ENCODE data around the gene MICB. TPM values are rescaled to one million over a fixed set of nuclear protein-coding genes. Genes with fewer than 3 reads are reported as not detected.

MICB gene
- total and polyA plus RNA-seq, 2 of the 8 experiments (the other 6 are each of a cell fraction or from before 2014, with no cell fraction given) = 16.2 to 25.3 TPM

DNA sequence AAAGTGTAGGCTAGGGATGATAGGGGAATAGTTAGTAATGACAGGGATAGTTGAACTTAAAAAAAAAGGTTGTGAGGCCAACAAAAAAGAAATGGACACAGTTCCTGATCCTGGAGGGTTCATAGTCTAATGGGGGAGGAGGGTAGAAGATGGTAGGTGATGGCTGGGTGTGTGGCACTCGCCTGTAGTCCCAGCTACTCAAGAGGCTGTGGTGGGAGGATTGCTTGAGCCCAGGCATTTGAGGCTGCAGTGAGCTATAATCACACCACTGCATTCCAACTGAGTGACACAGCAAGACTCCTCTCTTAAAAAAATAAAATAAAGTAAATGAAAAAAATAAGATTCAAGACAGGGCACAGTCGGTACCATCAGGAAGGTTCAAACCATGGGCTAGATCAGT is 2.4 kb upstream of the MICB start:
- Histone ChIP-seq H3K4ac (replicated peaks; ENCODE audit: insufficient read length, low read depth, low read length) (no peak overlapping the region), H3K4me3 (ENCODE audit: extremely low read depth in 1 of 4, insufficient read depth in 2 of 4, low read depth in 3 of 4, low read length in 4 of 4) (peak overlapping the region in 3 of 4 experiments; percentile 48 to 70 (median 58); a peak in 6 of 8 replicates), H3K79me2 (ENCODE audit: control insufficient read depth in 1 of 2, insufficient read depth in 2 of 2, low read length in 2 of 2) (peaks cover 0 to 5% of the 10 kb centered on the region in 2 experiments; a peak in 2 of 4 replicates), H3K23ac (ENCODE audit: insufficient read length) (no peak overlapping the region), H2BK12ac (ENCODE audit: low read depth, low read length) (0 out of 2 replicates have a peak overlapping the region, but pooled peaks have one; percentile 7), H4K20me1 (replicated peaks in 1 of 2; ENCODE audit: control insufficient read depth in 1 of 2, insufficient read depth in 2 of 2, low read length in 2 of 2) (peaks cover under 1 to 3% of the 10 kb centered on the region in 2 experiments), H4K91ac (replicated peaks; ENCODE audit: insufficient read length, low read length) (no peak overlapping the region), H3K9ac (replicated peaks in 1 of 4; ENCODE audit: extremely low read depth in 1 of 4, low read depth in 3 of 4, low read length in 3 of 4) (no peak overlapping the region), H2BK15ac (ENCODE audit: low read length) (no peak overlapping the region), H3K9me3 (ENCODE audit: insufficient read depth in 2 of 2, low read depth in 1 of 2, low read length in 1 of 2) (no peaks in the 10 kb centered on the region), H4K8ac (ENCODE audit: extremely low read depth, insufficient read depth, low read length) (no peak overlapping the region), H3K36me3 (ENCODE audit: control insufficient read depth in 2 of 4, insufficient read depth in 4 of 4, low read length in 3 of 4) (no peaks in the 10 kb centered on the region), H4K5ac (ENCODE audit: insufficient read length, low read depth, low read length) (no peak overlapping the region), H2BK5ac (ENCODE audit: low read depth, low read length) (no peak overlapping the region), H2AK5ac (ENCODE audit: low read depth, low read length) (0 out of 2 replicates have a peak overlapping the region, but pooled peaks have one; percentile 53), H2AFZ (ENCODE audit: low read length) (no peak overlapping the region), H3K4me1 (replicated peaks in 1 of 4; ENCODE audit: control insufficient read depth in 3 of 4, insufficient read depth in 4 of 4, low read length in 3 of 4) (peaks cover 5 to 18% (median 8%) of the 10 kb centered on the region in 4 experiments), H3K56ac (replicated peaks; ENCODE audit: insufficient read length, low read depth, low read length) (no peak overlapping the region), H2BK120ac (replicated peaks; ENCODE audit: low read depth, low read length) (no peak overlapping the region), H3K18ac (ENCODE audit: extremely low read depth, low read length) (no peak overlapping the region), H3K27ac (ENCODE audit: low read depth, low read length) (no peak overlapping the region), H3K79me1 (ENCODE audit: low read depth, low read length) (no peaks in the 10 kb centered on the region), H3K4me2 (ENCODE audit: insufficient read depth in 1 of 2, low read depth in 2 of 2, low read length in 2 of 2) (peak overlapping the region; percentile 74 to 82; a peak in 3 of 4 replicates), H3K14ac (ENCODE audit: insufficient read length) (no peak overlapping the region), H2BK20ac (ENCODE audit: low read length) (0 out of 2 replicates have a peak overlapping the region, but pooled peaks have one; percentile 43), H3K27me3 (replicated peaks in 1 of 4; ENCODE audit: control insufficient read depth in 3 of 4, extremely low read depth in 1 of 4, insufficient read depth in 3 of 4, low read length in 3 of 4) (peaks cover 0 to 15% (median 9%) of the 10 kb centered on the region in 4 experiments; a peak in 6 of 7 replicates), H3K23me2 (ENCODE audit: low read depth, low read length) (peaks cover 8% of the 10 kb centered on the region; the same call in 1 of the 2 replicates)
- DNase-seq (ENCODE audit: low read depth in 1 of 2, low spot score in 2 of 2) (no peak), FAIRE-seq (no peak)
- POLR2A ChIA-PET (ENCODE audit: partially characterized antibody) = interaction anchor here (1.1 to 8.2 kb wide), 9 partner anchors 11 to 169 kb away, joined by 3 to 136 read pairs (median 5); partner anchors contain the start of genes ATP6V1G2, DDX39B, GPANK1 and NFKBIL1
- TF ChIP-seq SUZ12 (IDR thresholded peaks at IDR 0.05; ENCODE audit: low read length) (no peak), CTCF (IDR thresholded peaks at IDR 0.05; ENCODE audit: control extremely low read depth in 1 of 3, insufficient read depth in 1 of 3, low read depth in 1 of 3, low read length in 3 of 3) (no peak), SIX5 (IDR thresholded peaks at IDR 0.05; ENCODE audit: low read depth, low read length) (no peak), ZNF274 (IDR thresholded peaks at IDR 0.05; ENCODE audit: borderline replicate concordance, extremely low read depth, low read length) (no peak), EZH2 (IDR thresholded peaks at IDR 0.05; ENCODE audit: low read depth, low read length, severe bottlenecking) (no peak), KDM4A (IDR thresholded peaks at IDR 0.05; ENCODE audit: low read depth, low read length, severe bottlenecking) (no peak), SP1 (IDR thresholded peaks at IDR 0.05; ENCODE audit: low read depth, low read length) (no peak), TAF7 (optimal IDR thresholded peaks at IDR 0.05; ENCODE audit: borderline replicate concordance, low read depth, low read length) (no peak)
- 85% methylated on average over 2 of the region's 2 CpGs; no CpG with 5 or more reads in 1 of the 2 experiments for WGBS, 2 experiments (ENCODE audit: extremely low coverage in 1 of 2, insufficient coverage in 1 of 2, insufficient read length in 1 of 2, insufficient replicate concordance in 2 of 2, low coverage in 1 of 2, low lambda C conversion rate in 2 of 2, missing lambda C conversion rate in 1 of 2)
- CTCF ChIA-PET (ENCODE audit: partially characterized antibody) = interaction anchor here (1.0 to 1.9 kb wide), 4 partner anchors 43 to 103 kb away, joined by 3 to 6 read pairs (median 3); no protein-coding TSS in a partner anchor
